Adrenal gland (tissue), 5 donors: ENCODE results near the gene CCNY.

Experiments used
- POLR2A ChIP-seq, 2 donors: fragments of 450-650 bp; IDR thresholded peaks; one replicate each; pipeline ENCODE4 v1.6.1; 2017; ENCODE audit warnings: antibody characterized with exemption in 2 of 2, mild to moderate bottlenecking in 2 of 2, moderate library complexity in 1 of 2
- TF ChIP-seq, protein P1 (sequence below), 6 experiments: fragments of 450-650 bp in 4 of 6; fragments of 200-600 bp in 2 of 6; sonication (generic) in 1 of 6; IDR thresholded peaks; 1 replicate in 5 of 6; 2 replicates in 1 of 6; pipeline versions ENCODE4 v1.5.1 to v1.8.0; 2016 to 2021; ENCODE audit warnings: antibody characterized with exemption in 6 of 6, mild to moderate bottlenecking in 2 of 6, moderate library complexity in 1 of 6
- donor health status: DM: no; HTN: no; CAD: no.

- TF ChIP-seq, protein P1, sequence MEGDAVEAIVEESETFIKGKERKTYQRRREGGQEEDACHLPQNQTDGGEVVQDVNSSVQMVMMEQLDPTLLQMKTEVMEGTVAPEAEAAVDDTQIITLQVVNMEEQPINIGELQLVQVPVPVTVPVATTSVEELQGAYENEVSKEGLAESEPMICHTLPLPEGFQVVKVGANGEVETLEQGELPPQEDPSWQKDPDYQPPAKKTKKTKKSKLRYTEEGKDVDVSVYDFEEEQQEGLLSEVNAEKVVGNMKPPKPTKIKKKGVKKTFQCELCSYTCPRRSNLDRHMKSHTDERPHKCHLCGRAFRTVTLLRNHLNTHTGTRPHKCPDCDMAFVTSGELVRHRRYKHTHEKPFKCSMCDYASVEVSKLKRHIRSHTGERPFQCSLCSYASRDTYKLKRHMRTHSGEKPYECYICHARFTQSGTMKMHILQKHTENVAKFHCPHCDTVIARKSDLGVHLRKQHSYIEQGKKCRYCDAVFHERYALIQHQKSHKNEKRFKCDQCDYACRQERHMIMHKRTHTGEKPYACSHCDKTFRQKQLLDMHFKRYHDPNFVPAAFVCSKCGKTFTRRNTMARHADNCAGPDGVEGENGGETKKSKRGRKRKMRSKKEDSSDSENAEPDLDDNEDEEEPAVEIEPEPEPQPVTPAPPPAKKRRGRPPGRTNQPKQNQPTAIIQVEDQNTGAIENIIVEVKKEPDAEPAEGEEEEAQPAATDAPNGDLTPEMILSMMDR (IDR thresholded peaks at IDR 0.05): no peak
- TF ChIP-seq POLR2A (IDR thresholded peaks at IDR 0.05): no peak
Measured at GRCh38 chr10:35576730-35577129, 240.4 kb downstream of the CCNY start.
